PC-9 (cell line): ENCODE results near the gene CYP4F2.

Experiments
- CTCF ChIP-seq: fragments of 200-600 bp; sonication (generic); conservative IDR thresholded peaks from 2 replicates; pipeline ENCODE4 v1.6.1; 2017; ENCODE audit warnings: mixed run types, antibody characterized with exemption, mild to moderate bottlenecking, moderate library complexity
- EZH2 ChIP-seq: fragments of 200-600 bp; sonication (generic); IDR thresholded peaks from 2 replicates; pipeline ENCODE4 v1.8.0; 2017; ENCODE audit warnings: antibody characterized with exemption, low read depth

- no peak for TF ChIP-seq CTCF
- no peak for TF ChIP-seq EZH2
Observed at GRCh38 chr19:15891434-15891833, 6.4 kb downstream of the CYP4F2 start.
